K562 (cell line): ENCODE measurements around the gene SMG9. TPM values are rescaled to one million over a fixed set of nuclear protein-coding genes. Genes with fewer than 3 reads are reported as not detected.
A peak's percentile ranks its signal among the peaks of the same experiment; 100 is the strongest.

ENCODE experiments used
- CBX1 ChIP-seq: sonication (generic); IDR thresholded peaks from 2 replicates; pipeline ENCODE4 v1.6.1; 2016; ENCODE audit warnings: antibody characterized with exemption, low read depth, mild to moderate bottlenecking
- PYGO2 ChIP-seq: fragments of 450-650 bp; IDR thresholded peaks from 2 replicates; pipeline ENCODE4 v1.6.1; 2016; ENCODE audit warnings: mild to moderate bottlenecking, missing genetic modification characterization, moderate library complexity, missing compliant biosample characterization
- RERE ChIP-seq: sonication (generic); formaldehyde crosslinking; IDR thresholded peaks from 2 replicates; pipeline ENCODE4 v1.8.0; 2023; ENCODE audit warnings: missing genetic modification reagents, mild to moderate bottlenecking, borderline replicate concordance
- ZNF609 ChIP-seq: sonication (generic); formaldehyde crosslinking; IDR thresholded peaks from 2 replicates; pipeline ENCODE4 v1.8.1; 2023; ENCODE audit warnings: missing genetic modification reagents, mild to moderate bottlenecking, borderline replicate concordance
- polyA plus RNA-seq, 8 experiments: library from polyadenylated mRNA; depleted of rRNA in 4 of 8; stranded (reverse) in 5 of 8; unstranded in 3 of 8; fragments of >200 nt; fragmentation: Nextera tagmentation in 2 of 8; fragmentation: Illumina TruSeq in 1 of 8; extraction: Ambion mirVana in 2 of 8; extraction: Trizol in 1 of 8; gene quantifications; 2 replicates each; pipeline versions ENCODE4 v1.2.1 to v1.2.3, GENCODE V29; 2011 to 2014; ENCODE audit warnings: inconsistent platforms in 1 of 8, missing spikeins in 1 of 8
- total RNA-seq, 7 experiments: library from RNA; depleted of rRNA in 6 of 7; stranded (reverse); fragments of >200 nt in 6 of 7; fragmentation: Illumina TruSeq in 2 of 7; extraction: Trizol in 2 of 7; gene quantifications; 2 replicates each; pipeline versions ENCODE4 v1.2.1 to v1.2.3, GENCODE V29; 2011 to 2021; ENCODE audit warnings: low replicate concordance in 1 of 7

SMG9 gene
- total and polyA plus RNA-seq, 9 of the 15 experiments (the other 6 are each of a cell fraction or from before 2014, with no cell fraction given): 1.7 to 79.7 (median 40.2) TPM

- TF ChIP-seq ZNF609: no peak
- TF ChIP-seq CBX1: peak; percentile 62; the same call in 1 of the 2 replicates
- no peak for TF ChIP-seq PYGO2 (tag)
- no peak for TF ChIP-seq RERE (CRISPR knock-in tag)
Observed at GRCh38 chr19:43754503-43755255, at the start of gene SMG9 (continued).
